HG03175 (cell line): Measurements from ENCODE around the gene TOP1.

ENCODE experiments used
- ATAC-seq: cut with Tn5 transposase; IDR thresholded peaks from one replicate; pipeline ENCODE4 v1.9.1; 2021; ENCODE audit warnings: mild to moderate bottlenecking, moderate library complexity; ENCODE audit not compliant: unreplicated experiment

The TOP1 gene

DNA sequence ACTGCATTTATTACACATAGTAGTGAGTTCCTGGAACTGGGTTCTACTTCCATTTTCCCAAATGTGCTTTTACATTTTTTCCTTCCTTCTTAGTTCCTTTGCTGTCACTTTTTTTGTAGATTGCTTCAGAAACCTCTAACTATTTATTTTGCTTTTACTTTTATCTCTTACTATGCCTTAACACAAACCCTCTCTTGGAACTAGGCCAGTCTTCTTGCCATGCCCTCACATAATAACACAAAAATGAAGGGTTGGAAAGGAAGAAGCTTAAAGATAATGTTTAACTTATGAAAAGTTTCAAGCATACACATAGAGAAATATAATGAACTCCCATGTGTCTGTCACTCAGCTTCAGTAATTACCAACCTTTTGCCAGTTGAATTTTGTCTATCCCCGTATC is 27.1 kb downstream of the TOP1 start:
- ATAC-seq = no peak

GRCh38 chr20:41057999-41058673 is 29.5 kb downstream of the TOP1 start:
- no peak for ATAC-seq

DNA sequence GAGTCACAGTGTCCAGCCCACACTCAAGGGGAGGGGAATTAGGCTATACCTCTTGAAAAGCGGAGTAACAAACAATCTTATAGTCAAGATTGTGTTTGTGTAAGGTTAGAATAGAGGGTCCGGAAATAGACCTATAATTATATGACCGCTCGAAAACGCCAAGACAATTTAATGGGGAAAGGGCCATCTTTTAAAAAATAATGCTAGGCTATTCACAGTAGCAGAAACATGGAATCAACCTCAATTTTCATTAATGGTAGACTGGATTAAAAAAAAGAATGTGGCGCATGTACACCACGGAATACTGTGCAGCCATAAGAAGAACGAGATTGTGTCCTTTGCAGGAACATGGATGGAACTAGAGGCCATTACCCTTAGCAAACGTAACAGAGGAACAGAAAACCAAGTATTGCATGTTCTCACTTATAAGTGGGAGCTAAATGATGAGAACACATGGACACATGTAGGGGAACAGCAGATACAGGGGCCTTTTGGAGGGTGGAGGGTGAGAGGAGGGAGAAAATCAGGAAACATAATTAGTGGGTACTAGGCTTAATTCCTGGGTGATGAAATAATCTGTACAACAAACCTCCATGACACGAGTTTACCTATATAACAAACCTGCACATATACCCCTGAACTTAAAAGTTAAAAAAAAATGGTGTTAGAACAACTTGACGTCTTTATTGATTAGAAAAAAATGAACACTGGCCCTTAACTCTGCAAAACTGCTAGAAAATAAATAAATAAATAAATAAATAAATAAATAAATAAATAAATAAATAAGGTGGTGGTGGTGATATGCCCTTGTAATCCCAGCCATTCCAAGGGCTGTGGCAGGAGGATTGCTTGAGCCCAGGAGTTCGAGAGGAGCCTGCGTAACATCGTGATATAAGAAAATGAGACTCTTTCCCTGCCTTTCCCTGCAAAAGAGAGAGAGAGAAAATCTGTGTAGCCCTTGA is 30.3 kb downstream of the TOP1 start:
- ATAC-seq = no peak

DNA sequence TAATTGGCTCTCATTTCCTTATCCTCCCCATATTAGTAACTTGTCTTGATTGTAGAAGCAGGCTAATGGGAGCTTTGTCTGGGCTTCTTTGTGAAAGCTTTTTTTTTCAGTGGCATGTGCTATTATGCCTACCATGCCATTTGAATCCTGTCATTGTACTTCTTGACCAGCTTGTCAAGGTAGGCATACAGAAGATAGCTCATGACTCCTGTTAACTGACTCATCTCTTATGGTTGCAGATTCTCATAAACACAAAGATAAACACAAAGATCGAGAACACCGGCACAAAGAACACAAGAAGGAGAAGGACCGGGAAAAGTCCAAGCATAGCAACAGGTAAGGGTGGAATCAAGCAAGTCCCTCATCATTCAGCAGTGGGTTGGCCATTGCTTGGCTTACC is 32.5 kb downstream of the TOP1 start:
- no peak for ATAC-seq

DNA sequence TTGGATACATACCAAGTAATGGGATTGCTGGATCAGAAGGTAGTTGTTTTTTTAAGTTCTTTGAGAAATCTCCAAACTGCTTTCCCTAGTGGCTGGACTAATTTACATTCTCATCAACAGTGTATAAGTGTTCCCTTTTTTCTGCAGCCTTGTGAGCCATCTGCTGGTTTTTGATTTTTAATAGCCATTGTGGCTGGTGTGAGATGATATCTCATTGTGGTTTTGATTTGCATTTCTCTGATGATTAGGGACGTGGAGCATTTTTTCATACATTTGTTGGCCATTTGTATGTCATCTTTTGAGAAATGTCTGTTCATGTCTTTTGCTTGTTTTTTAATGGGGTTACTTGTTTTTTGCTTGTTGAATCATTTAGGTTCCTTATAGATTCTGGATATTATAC is 34.8 kb downstream of the TOP1 start:
- no peak for ATAC-seq

DNA sequence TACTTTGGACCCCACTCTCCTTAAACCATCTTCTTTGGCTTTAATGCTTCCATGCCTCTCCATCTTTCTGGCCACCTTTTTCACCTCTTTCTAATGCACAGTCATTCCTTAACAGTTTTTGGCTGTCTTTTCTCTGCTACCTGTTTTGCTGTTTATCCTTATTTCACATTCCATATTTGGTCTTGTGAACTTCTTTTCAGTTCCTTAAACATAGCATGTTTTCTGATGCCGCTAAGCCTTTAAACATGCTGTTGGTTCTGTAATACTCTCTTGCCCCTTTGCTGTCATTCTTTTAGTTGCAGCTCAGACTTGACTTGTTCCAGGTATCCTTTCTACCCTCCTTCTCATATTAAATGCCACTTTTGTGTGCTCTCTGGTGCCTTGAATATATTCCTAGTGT is 35.8 kb downstream of the TOP1 start:
- ATAC-seq = peak; percentile 69

DNA sequence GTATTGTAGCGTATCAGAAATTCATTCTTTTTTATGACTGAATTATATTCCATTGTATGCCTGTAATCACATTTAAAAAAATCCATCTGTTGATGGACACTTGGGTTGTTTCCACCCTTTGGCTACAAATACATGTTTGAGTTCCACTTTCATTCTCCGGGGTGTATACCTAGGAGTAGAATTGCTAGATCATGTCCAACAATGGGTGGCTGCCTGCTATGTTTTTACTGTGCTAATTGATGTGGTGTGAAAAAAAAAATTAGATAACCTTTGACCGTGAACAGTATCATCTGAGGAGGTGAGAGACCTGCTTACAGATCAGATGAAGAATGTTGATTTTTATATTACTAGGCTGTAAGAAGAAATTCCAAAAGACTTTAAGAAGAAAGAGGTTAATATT is 37.1 kb downstream of the TOP1 start:
- ATAC-seq = no peak

GRCh38 chr20:41068806-41069205 is 40.2 kb downstream of the TOP1 start:
- ATAC-seq = no peak

DNA sequence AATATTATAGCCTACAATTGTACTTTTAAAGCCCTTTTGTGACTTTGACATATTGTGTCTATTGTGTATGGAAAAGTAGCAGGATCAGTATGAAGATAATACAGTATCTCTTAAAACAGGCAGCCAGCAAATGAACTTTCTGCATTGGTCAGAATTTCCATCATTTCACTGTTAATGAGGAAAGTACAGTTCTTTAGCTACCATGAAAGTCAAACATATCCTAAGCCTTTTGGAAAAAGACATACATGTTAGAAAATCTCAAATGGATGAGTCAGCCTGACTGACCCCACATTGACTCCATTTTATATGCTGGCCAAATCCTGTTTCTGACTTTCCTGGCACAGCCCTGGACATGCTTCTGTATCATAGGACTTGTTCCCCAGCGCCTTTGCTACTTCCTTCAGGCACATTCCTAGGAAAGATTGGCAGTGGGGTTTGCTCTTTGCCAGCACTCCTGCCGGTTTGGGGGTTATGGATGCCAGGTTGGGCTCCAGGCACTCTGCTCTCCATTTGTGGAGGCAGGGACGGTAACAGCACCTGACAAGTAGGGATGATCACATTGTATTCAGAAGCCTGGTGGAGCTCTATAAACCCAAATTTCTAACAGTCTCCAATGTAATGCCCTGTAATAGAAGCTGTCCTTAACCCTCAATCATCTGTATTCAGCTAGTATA is 43.7 kb downstream of the TOP1 start:
- no peak for ATAC-seq

- ATAC-seq = no peak
These were observed 44.3 kb downstream of the TOP1 start for GRCh38 chr20:41072915-41073314.

GRCh38 chr20:41074441-41074840 is 45.8 kb downstream of the TOP1 start:
- no peak for ATAC-seq

DNA sequence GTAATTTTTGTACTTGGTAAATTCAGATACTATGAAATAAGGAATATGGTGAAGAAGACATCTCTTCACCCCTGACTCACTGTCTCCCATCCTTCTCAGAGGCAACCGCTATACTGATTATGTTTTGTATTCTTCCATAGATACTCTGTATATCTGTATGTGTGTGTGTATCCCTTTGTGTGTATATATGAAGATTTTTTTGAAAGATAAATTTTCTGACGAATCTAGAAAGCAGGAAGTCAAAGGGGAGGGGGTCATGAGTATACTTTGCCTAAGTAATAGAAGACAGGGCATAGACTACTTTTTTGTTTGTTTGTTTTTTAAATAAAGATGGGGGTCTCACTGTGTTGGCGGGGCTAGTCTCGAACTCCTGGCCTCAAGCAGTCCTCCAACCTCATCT is 48.2 kb downstream of the TOP1 start:
- no peak for ATAC-seq

DNA sequence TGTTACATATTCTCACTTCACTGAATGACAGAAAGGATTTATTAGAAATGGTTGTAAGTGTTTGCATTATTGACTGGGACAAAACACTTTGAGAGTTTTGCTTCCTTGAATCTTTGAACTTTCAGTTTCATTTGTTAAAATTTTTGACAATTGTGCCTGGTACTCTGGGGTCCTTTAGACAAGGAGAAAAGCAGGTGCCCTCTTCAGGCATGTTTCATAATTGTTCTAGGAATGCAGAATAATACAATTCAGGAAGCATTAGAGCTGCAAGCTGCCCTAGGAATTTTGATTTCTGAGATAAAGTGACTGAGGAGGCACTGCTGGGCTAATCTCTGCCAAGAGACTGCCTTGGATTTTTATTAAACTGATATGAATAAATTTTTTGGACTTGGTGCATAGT is 49.7 kb downstream of the TOP1 start:
- no peak for ATAC-seq

DNA sequence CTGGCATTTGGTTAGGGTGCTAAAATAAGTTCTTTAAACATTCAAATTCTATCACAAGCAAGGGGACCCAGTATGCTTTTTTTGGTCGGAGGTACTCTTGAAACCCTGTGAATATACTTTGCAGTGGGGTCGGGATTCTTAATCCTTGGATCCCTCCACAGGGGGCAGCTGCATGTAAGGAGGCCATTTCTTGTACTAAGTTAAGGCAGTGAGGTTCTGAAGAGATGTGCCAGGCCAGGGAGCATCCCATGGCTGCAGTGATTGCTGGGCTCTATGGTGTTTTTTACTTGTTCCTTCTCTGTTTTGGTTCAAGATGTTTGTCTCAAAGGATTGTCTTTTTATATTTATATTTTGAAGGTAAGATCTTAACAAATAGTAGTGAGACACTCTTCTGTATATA is 50.4 kb downstream of the TOP1 start:
- ATAC-seq = no peak

DNA sequence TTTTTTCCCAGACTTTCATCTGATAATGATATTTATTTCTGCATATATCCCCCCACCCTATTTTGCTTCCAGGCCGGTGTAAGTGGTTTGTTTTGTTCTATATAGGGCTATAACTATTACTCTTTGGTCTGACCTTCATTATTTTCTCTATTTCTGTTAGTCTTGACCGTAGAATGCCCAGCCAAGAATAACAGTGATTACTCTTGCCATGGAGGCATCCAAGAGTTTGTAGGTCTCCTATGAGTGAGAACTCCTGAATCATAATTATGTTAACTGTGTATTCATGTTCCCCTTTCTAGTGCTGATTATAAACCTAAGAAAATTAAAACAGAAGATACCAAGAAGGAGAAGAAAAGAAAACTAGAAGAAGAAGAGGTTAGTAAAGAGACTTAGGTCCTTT is 52.2 kb downstream of the TOP1 start:
- ATAC-seq = no peak

DNA sequence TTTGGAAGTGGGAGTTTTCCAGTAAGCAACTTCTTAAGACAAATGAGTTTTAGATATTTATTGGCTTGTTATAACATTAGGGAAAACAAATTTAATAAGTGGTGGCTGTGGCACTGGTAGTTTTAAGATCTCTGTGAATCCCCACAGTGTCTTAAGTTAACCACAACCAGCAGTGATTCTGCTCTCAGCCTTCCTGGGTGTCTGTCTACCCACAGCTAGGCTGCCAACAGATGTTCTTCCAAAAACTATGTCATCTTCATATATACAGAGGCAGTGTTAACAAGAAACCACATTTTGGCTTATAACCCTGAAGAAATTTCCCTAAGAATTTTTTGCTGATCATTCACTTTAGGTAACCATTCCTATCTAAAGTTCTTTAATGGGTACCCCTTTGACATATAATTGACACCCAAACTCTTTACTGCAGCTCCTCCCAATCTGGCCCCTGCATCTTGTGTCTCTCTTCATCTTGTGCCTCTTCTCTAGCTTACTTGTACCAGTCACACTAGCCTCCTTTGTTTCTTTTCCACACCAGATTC is 52.7 kb downstream of the TOP1 start:
- no peak for ATAC-seq

DNA sequence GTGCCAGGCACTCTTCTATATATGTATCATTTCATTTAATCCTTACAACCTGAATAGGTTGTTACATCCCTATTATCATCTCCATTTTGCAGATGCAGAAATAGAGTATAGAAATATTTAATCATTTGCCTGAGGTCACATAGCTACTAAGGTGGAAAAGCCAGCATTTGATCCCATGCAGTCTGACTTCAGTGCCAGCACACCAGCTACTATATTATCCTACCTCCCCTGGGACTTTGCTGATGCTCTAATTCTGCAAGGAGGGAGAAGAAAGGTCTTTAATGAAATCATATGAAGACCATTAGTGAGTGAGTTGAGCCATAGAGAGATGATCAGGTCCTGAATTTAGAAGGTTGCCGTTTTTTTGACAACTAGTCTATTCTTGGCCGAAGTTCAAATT is 53.7 kb downstream of the TOP1 start:
- no peak for ATAC-seq

GRCh38 chr20:41085606-41086005 is 57.0 kb downstream of the TOP1 start:
- no peak for ATAC-seq

- ATAC-seq = no peak
These were observed 58.0 kb downstream of the TOP1 start for GRCh38 chr20:41086402-41087324.

DNA sequence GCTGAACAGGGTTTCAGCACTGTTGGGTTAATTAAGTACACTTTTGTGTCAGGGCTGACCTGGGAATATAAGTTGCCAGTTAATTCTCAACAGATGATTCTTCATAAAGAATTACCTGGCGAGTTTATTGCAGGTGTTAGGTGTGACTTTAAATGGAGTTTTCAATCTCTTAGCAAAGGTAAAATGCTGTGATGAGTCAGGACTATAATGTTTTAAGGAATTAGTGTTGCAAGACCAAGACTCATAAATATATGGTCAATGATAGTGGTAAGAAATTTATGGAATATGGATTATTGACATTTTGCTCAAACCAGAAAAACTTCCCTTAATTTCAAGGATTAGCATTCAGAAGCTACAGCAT is 58.7 kb downstream of the TOP1 start:
- ATAC-seq = no peak

GRCh38 chr20:41087777-41088176 is 59.2 kb downstream of the TOP1 start:
- ATAC-seq = no peak
